LNCaP clone FGC (cell line): ENCODE data around the gene MYH9.
"Not testable (repeated sequence)": the region's sequence is repeated elsewhere in the genome, so short reads cannot be mapped to it uniquely, and the experiment has no call there.

Experiments
- DNase-seq: peaks from one replicate; pipeline ENCODE4 v3.0.0-alpha.2; 2011; ENCODE audit warnings: low read depth
- H3K4me3 ChIP-seq: 2 replicates; pipeline ENCODE4 v1.5.1; 2011; ENCODE audit warnings: mild to moderate bottlenecking, low read depth, low read length, control low read depth
- TF ChIP-seq, protein P1 (sequence below): IDR thresholded peaks from 2 replicates; pipeline ENCODE4 v1.5.1; 2012; ENCODE audit warnings: mild to moderate bottlenecking; ENCODE audit not compliant: control insufficient read depth, insufficient read depth; ENCODE audit errors: extremely low read depth

Gene MYH9

GRCh38 chr22:36398601-36399471, 11.1 kb upstream of the MYH9 start:
- DNase-seq, result no peak
- H3K4me3 ChIP-seq, result no peak overlapping the region
- TF ChIP-seq, protein P1, sequence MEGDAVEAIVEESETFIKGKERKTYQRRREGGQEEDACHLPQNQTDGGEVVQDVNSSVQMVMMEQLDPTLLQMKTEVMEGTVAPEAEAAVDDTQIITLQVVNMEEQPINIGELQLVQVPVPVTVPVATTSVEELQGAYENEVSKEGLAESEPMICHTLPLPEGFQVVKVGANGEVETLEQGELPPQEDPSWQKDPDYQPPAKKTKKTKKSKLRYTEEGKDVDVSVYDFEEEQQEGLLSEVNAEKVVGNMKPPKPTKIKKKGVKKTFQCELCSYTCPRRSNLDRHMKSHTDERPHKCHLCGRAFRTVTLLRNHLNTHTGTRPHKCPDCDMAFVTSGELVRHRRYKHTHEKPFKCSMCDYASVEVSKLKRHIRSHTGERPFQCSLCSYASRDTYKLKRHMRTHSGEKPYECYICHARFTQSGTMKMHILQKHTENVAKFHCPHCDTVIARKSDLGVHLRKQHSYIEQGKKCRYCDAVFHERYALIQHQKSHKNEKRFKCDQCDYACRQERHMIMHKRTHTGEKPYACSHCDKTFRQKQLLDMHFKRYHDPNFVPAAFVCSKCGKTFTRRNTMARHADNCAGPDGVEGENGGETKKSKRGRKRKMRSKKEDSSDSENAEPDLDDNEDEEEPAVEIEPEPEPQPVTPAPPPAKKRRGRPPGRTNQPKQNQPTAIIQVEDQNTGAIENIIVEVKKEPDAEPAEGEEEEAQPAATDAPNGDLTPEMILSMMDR, result no peak

- H3K4me3 ChIP-seq, result no peak overlapping the region
- DNase-seq, result no peak
- TF ChIP-seq, protein P1, result no peak
Observed at GRCh38 chr22:36397131-36398093, 9.6 kb upstream of the MYH9 start.

- no peak for DNase-seq
- no peak overlapping the region for H3K4me3 ChIP-seq
- TF ChIP-seq, protein P1, result no peak
Observed at GRCh38 chr22:36395915-36396314, 8.1 kb upstream of the MYH9 start.

- no peak overlapping the region for H3K4me3 ChIP-seq
- peak; percentile 76 for DNase-seq
- TF ChIP-seq, protein P1, result no peak
Observed at GRCh38 chr22:36395055-36395849, 7.5 kb upstream of the MYH9 start.

DNA sequence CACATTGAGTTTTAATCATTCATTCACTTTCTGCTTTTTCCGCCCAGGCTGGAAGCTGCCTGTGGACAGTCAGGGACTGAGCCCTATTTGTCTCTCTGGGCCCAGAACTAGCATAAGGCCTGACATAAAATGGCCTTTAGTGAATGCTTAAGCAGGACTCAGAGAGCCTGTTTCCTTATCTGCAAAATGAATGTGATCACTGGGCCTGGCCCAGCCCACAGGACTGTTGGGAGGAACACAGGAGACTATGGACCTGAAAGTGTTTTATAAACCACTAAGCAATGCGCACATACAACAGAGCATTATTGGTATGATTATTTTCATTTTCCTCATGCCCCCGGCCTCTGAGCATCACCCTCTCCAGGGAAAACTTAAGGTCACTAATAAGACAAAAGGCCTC, 3.9 kb upstream of the MYH9 start:
- no peak for DNase-seq
- H3K4me3 ChIP-seq, result no peak overlapping the region
- TF ChIP-seq, protein P1, result no peak

DNA sequence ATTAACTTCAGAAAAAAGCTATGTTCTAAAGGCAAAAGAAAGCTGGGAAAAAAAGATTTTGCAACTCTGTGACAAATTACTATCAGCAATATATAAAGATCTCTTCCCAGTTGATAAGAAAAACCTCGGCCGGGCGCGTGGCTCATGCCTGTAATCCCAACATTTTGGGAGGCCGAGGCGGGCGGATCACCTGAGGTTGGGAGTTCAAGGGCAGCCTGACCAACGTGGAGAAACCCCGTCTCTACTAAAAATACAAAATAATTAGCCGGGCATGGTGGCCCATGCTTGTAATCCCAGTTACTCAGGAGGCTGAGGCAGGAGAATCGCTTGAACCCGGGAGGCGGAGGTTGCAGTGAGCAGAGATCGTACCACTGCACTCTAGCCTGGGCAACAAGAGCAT, 1.4 kb upstream of the MYH9 start:
- H3K4me3 ChIP-seq, result peak overlapping the region; percentile 53; the same call in 1 of the 2 replicates
- not testable (repeated sequence) for DNase-seq

- peak overlapping the region; percentile 84 for H3K4me3 ChIP-seq
- no peak for DNase-seq
- TF ChIP-seq, protein P1, result no peak
Observed at GRCh38 chr22:36387709-36387958, 133 bp downstream of the MYH9 start.
